ENCODE results near the gene ZNF142.

DNA sequence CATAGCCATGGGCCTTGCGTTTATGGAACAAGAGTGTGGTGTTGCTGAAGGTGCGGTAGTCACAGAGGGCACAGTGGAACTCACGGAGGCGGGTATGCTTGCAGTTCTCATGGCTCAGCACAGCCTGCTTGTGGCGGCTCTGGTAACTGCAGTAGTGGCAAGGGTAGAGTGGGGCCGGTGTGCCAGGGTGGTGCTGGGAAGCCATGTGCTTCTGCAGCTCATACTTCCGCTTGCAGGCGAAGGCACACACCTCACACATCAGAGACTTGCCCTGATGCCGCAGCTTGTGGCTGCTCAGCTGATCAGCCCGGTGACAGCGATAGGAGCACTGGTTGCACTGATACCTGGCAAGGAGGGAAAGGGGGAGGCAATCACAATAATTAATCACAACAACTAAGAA is 14.7 kb downstream of the ZNF142 start:
- TF ChIP-seq, protein P1, sequence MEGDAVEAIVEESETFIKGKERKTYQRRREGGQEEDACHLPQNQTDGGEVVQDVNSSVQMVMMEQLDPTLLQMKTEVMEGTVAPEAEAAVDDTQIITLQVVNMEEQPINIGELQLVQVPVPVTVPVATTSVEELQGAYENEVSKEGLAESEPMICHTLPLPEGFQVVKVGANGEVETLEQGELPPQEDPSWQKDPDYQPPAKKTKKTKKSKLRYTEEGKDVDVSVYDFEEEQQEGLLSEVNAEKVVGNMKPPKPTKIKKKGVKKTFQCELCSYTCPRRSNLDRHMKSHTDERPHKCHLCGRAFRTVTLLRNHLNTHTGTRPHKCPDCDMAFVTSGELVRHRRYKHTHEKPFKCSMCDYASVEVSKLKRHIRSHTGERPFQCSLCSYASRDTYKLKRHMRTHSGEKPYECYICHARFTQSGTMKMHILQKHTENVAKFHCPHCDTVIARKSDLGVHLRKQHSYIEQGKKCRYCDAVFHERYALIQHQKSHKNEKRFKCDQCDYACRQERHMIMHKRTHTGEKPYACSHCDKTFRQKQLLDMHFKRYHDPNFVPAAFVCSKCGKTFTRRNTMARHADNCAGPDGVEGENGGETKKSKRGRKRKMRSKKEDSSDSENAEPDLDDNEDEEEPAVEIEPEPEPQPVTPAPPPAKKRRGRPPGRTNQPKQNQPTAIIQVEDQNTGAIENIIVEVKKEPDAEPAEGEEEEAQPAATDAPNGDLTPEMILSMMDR (conservative IDR thresholded peaks at IDR 0.05 in 1 of 2, IDR thresholded peaks at IDR 0.05 in 1 of 2; ENCODE audit: extremely low read depth in 1 of 2, insufficient read depth in 1 of 2, low read depth in 1 of 2, low read length in 2 of 2): no peak
- no peak for TF ChIP-seq EZH2 (IDR thresholded peaks at IDR 0.05; ENCODE audit: borderline replicate concordance, low read length)

All from mammary epithelial cell (primary cell).